SK-N-SH treated with all-trans-retinoic acid at 6 μM for 48 hours (cell line): ENCODE data around the gene HACL1.

Experiments
- ATAC-seq: fragments of 200-7000 bp; cut with Tn5 transposase; 3 replicates; pipeline ENCODE4 v1.9.1; 2020; ENCODE audit warnings: mild to moderate bottlenecking, moderate library complexity
- ARNTL ChIP-seq: fragments of 450-650 bp; formaldehyde crosslinking; IDR thresholded peaks from 2 replicates; pipeline ENCODE4 v1.5.0; 2020; ENCODE audit warnings: low read depth, mild to moderate bottlenecking, moderate library complexity, borderline replicate concordance
- BACH2 ChIP-seq: fragments of 250-450 bp; sonication (Bioruptor Pico); IDR thresholded peaks from 2 replicates; pipeline ENCODE4 v1.9.0; 2021; ENCODE audit warnings: mild to moderate bottlenecking, borderline replicate concordance
- CREB5 ChIP-seq: fragments of 250-450 bp; sonication (Bioruptor Pico); IDR thresholded peaks from 2 replicates; pipeline ENCODE4 v1.5.1; 2020; ENCODE audit warnings: low read depth, mild to moderate bottlenecking, moderate library complexity
- GLIS3 ChIP-seq: fragments of 250-450 bp; sonication (Bioruptor Pico); IDR thresholded peaks from 2 replicates; pipeline ENCODE4 v1.5.0; 2020; ENCODE audit warnings: mild to moderate bottlenecking, moderate library complexity
- ISL1 ChIP-seq: fragments of 250-450 bp; sonication (Bioruptor Pico); IDR thresholded peaks from 2 replicates; pipeline ENCODE4 v2.1.2; 2022; ENCODE audit warnings: mild to moderate bottlenecking, moderate library complexity
- OSR1 ChIP-seq: fragments of 250-450 bp; sonication (Bioruptor Pico); IDR thresholded peaks from 2 replicates; pipeline ENCODE4 v1.8.0; 2022; ENCODE audit warnings: moderate library complexity, mild to moderate bottlenecking, inconsistent platforms
- PATZ1 ChIP-seq: fragments of 250-450 bp; sonication (Bioruptor Pico); IDR thresholded peaks from 2 replicates; pipeline ENCODE4 v1.8.0; 2020; ENCODE audit warnings: mild to moderate bottlenecking, moderate library complexity, borderline replicate concordance
- POU6F1 ChIP-seq: fragments of 250-450 bp; sonication (Bioruptor Pico); IDR thresholded peaks from 2 replicates; pipeline ENCODE4 v1.8.0; 2021; ENCODE audit warnings: low read depth, mild to moderate bottlenecking, moderate library complexity, borderline replicate concordance
- PPARA ChIP-seq: fragments of 250-450 bp; sonication (Bioruptor Pico); IDR thresholded peaks from 2 replicates; pipeline ENCODE4 v1.5.0; 2020; ENCODE audit warnings: mild to moderate bottlenecking, borderline replicate concordance
- RARB ChIP-seq: fragments of 250-450 bp; sonication (Bioruptor Pico); IDR thresholded peaks from 2 replicates; pipeline ENCODE4 v1.8.0; 2021; ENCODE audit warnings: mild to moderate bottlenecking, moderate library complexity
- SNAI2 ChIP-seq: fragments of 250-450 bp; sonication (Bioruptor Pico); IDR thresholded peaks from 2 replicates; pipeline ENCODE4 v1.5.0; 2020; ENCODE audit warnings: mild to moderate bottlenecking, moderate library complexity
- TCF4 ChIP-seq: fragments of 250-450 bp; sonication (Bioruptor Pico); IDR thresholded peaks from 2 replicates; pipeline ENCODE4 v1.8.0; 2021; ENCODE audit warnings: mild to moderate bottlenecking, moderate library complexity, borderline replicate concordance
- TOX ChIP-seq: fragments of 250-450 bp; sonication (Bioruptor Pico); IDR thresholded peaks from 2 replicates; pipeline ENCODE4 v1.8.0; 2021; ENCODE audit warnings: mild to moderate bottlenecking, moderate library complexity, borderline replicate concordance
- ZC3H10 ChIP-seq: fragments of 250-450 bp; sonication (Bioruptor Pico); IDR thresholded peaks from 2 replicates; pipeline ENCODE4 v1.5.1; 2021; ENCODE audit warnings: mild to moderate bottlenecking, moderate library complexity
- ZFP3 ChIP-seq: fragments of 250-450 bp; sonication (Bioruptor Pico); IDR thresholded peaks from 2 replicates; pipeline ENCODE4 v1.5.0; 2020; ENCODE audit warnings: mild to moderate bottlenecking, moderate library complexity
- ZFP30 ChIP-seq: fragments of 450-650 bp; formaldehyde crosslinking; IDR thresholded peaks from 2 replicates; pipeline ENCODE4 v1.5.0; 2022; ENCODE audit warnings: mild to moderate bottlenecking, moderate library complexity
- ZNF565 ChIP-seq: fragments of 450-650 bp; formaldehyde crosslinking; conservative IDR thresholded peaks from 2 replicates; pipeline ENCODE4 v1.5.0; 2020; ENCODE audit warnings: low read depth, mild to moderate bottlenecking, moderate library complexity
- TF ChIP-seq, protein P1 (sequence below): fragments of 250-450 bp; sonication (Bioruptor Pico); IDR thresholded peaks from 2 replicates; pipeline ENCODE4 v1.5.1; 2021; ENCODE audit warnings: mild to moderate bottlenecking, moderate library complexity
- TF ChIP-seq, protein P2 (sequence below): fragments of 250-450 bp; sonication (Bioruptor Pico); IDR thresholded peaks from 2 replicates; pipeline ENCODE4 v1.5.0; 2020; ENCODE audit warnings: mild to moderate bottlenecking, moderate library complexity

The HACL1 gene

GRCh38 chr3:15634671-15635070 lies 33.3 kb upstream of the HACL1 start:
- TF ChIP-seq PATZ1 (no peak), CREB5 (no peak), PPARA (CRISPR knock-in tag) (no peak), ARNTL (CRISPR knock-in tag) (no peak), OSR1 (no peak), ZFP30 (CRISPR knock-in tag) (no peak), TOX (CRISPR knock-in tag) (no peak), TCF4 (CRISPR knock-in tag) (no peak), RARB (CRISPR knock-in tag) (no peak), POU6F1 (CRISPR knock-in tag) (no peak), BACH2 (CRISPR knock-in tag) (no peak), GLIS3 (CRISPR knock-in tag) (no peak), ZFP3 (CRISPR knock-in tag) (no peak), ZC3H10 (CRISPR knock-in tag) (no peak)
- TF ChIP-seq, protein P1, sequence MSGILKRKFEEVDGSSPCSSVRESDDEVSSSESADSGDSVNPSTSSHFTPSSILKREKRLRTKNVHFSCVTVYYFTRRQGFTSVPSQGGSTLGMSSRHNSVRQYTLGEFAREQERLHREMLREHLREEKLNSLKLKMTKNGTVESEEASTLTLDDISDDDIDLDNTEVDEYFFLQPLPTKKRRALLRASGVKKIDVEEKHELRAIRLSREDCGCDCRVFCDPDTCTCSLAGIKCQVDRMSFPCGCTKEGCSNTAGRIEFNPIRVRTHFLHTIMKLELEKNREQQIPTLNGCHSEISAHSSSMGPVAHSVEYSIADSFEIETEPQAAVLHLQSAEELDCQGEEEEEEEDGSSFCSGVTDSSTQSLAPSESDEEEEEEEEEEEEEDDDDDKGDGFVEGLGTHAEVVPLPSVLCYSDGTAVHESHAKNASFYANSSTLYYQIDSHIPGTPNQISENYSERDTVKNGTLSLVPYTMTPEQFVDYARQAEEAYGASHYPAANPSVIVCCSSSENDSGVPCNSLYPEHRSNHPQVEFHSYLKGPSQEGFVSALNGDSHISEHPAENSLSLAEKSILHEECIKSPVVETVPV (CRISPR knock-in tag) = no peak
- TF ChIP-seq, protein P2, sequence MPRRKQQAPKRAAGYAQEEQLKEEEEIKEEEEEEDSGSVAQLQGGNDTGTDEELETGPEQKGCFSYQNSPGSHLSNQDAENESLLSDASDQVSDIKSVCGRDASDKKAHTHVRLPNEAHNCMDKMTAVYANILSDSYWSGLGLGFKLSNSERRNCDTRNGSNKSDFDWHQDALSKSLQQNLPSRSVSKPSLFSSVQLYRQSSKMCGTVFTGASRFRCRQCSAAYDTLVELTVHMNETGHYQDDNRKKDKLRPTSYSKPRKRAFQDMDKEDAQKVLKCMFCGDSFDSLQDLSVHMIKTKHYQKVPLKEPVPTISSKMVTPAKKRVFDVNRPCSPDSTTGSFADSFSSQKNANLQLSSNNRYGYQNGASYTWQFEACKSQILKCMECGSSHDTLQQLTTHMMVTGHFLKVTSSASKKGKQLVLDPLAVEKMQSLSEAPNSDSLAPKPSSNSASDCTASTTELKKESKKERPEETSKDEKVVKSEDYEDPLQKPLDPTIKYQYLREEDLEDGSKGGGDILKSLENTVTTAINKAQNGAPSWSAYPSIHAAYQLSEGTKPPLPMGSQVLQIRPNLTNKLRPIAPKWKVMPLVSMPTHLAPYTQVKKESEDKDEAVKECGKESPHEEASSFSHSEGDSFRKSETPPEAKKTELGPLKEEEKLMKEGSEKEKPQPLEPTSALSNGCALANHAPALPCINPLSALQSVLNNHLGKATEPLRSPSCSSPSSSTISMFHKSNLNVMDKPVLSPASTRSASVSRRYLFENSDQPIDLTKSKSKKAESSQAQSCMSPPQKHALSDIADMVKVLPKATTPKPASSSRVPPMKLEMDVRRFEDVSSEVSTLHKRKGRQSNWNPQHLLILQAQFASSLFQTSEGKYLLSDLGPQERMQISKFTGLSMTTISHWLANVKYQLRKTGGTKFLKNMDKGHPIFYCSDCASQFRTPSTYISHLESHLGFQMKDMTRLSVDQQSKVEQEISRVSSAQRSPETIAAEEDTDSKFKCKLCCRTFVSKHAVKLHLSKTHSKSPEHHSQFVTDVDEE (CRISPR knock-in tag) = no peak
- no peak for ATAC-seq

- peak; percentile 1; the same call in 1 of the 3 replicates for ATAC-seq
- TF ChIP-seq BACH2 (CRISPR knock-in tag) = no peak
- peak; percentile 35 for TF ChIP-seq ISL1 (CRISPR knock-in tag)
Measured at GRCh38 chr3:15633766-15634598, 32.6 kb upstream of the HACL1 start.

GRCh38 chr3:15633159-15633558 lies 31.8 kb upstream of the HACL1 start:
- TF ChIP-seq SNAI2 (CRISPR knock-in tag) (no peak), PPARA (CRISPR knock-in tag) (no peak), BACH2 (CRISPR knock-in tag) (no peak), OSR1 (no peak), POU6F1 (CRISPR knock-in tag) (no peak), ZNF565 (CRISPR knock-in tag) (no peak)
- no peak for ATAC-seq
